SK-N-SH (cell line): ENCODE data around the gene STK11IP. TPM values are rescaled to one million over a fixed set of nuclear protein-coding genes. Genes with fewer than 3 reads are reported as not detected.

Experiments
- CTCF ChIA-PET: fragments of 300-600, 350-600 bp; formaldehyde crosslinking; extraction: SDS; loops from one replicate; lab custom pipeline; 2021; lab: Yijun Ruan, JAX
- POLR2A ChIA-PET: fragments of 350-600 bp; sonication (Branson Sonifier 250); formaldehyde crosslinking; extraction: SDS; loops from one replicate; lab custom pipeline; 2020; ENCODE audit warnings: antibody characterized with exemption, inconsistent platforms; lab: Yijun Ruan, JAX
- DNase-seq: peaks from one replicate; pipeline ENCODE4 v3.0.0; 2012
- H2AFZ ChIP-seq: fragments of 200-600 bp; sonication (generic); 2 replicates; pipeline ENCODE4 v1.8.1; 2016; ENCODE audit warnings: antibody characterized with exemption, mild to moderate bottlenecking, low read depth
- H3F3A ChIP-seq: fragments of 200-600 bp; sonication (generic); replicated peaks from 2 replicates; pipeline ENCODE3; 2016; ENCODE audit warnings: antibody characterized with exemption, mild to moderate bottlenecking; ENCODE audit not compliant: insufficient read depth
- H3K27ac ChIP-seq, 2 experiments: fragments of 200-500 bp in 1 of 2; fragments of 200-600 bp in 1 of 2; sonication (Bioruptor generic) in 1 of 2; sonication (generic), shearing (Covaris generic) in 1 of 2; 2 replicates each; pipeline versions ENCODE4 v1.5.1 to v1.6.1; 2014 to 2016; ENCODE audit warnings: low read depth in 2 of 2, inconsistent platforms in 1 of 2, low read length in 1 of 2, mild to moderate bottlenecking in 1 of 2, mixed read lengths in 1 of 2
- H3K27me3 ChIP-seq: fragments of 200-600 bp; sonication (generic), shearing (Covaris generic); 2 replicates; pipeline ENCODE4 v1.6.1; 2016; ENCODE audit warnings: mixed run types; ENCODE audit not compliant: insufficient read depth
- H3K36me3 ChIP-seq, 2 experiments: fragments of 200-500 bp in 1 of 2; fragments of 200-600 bp in 1 of 2; sonication (Bioruptor generic) in 1 of 2; sonication (generic) in 1 of 2; replicated peaks in 1 of 2; 2 replicates each; pipeline versions ENCODE3 to v1.5.1; 2014 to 2016; ENCODE audit warnings: low read length in 1 of 2, mild to moderate bottlenecking in 1 of 2; ENCODE audit not compliant: insufficient read depth in 2 of 2, control insufficient read depth in 1 of 2
- H3K4me1 ChIP-seq, 2 experiments: fragments of 200-500 bp in 1 of 2; fragments of 200-600 bp in 1 of 2; sonication (Bioruptor generic) in 1 of 2; sonication (generic), shearing (Covaris generic) in 1 of 2; 2 replicates each; pipeline versions ENCODE4 v1.5.1 to v1.6.1; 2014 to 2016; ENCODE audit warnings: low read depth in 1 of 2, low read length in 1 of 2, mixed run types in 1 of 2; ENCODE audit not compliant: insufficient read depth in 2 of 2, control insufficient read depth in 1 of 2
- H3K4me2 ChIP-seq: fragments of 200-600 bp; sonication (generic), shearing (Covaris generic); 2 replicates; pipeline ENCODE4 v1.6.1; 2017; ENCODE audit warnings: mixed run types
- H3K4me3 ChIP-seq, 2 experiments: fragments of 200-500 bp in 1 of 2; fragments of 200-600 bp in 1 of 2; sonication (Bioruptor generic) in 1 of 2; sonication (generic), shearing (Covaris generic) in 1 of 2; 2 replicates each; pipeline versions ENCODE4 v1.5.1 to v1.8.1; 2014 to 2016; ENCODE audit warnings: low read depth in 2 of 2, inconsistent platforms in 1 of 2, low read length in 1 of 2, mild to moderate bottlenecking in 1 of 2, mixed read lengths in 1 of 2, moderate library complexity in 1 of 2
- H3K79me2 ChIP-seq: fragments of 200-600 bp; sonication (generic); 2 replicates; pipeline ENCODE4 v1.8.1; 2017; ENCODE audit warnings: mild to moderate bottlenecking; ENCODE audit not compliant: insufficient read depth
- H3K9ac ChIP-seq: fragments of 200-600 bp; sonication (generic); 2 replicates; pipeline ENCODE4 v1.6.1; 2017; ENCODE audit warnings: mixed run types
- H3K9me2 ChIP-seq: fragments of 200-600 bp; sonication (generic); 2 replicates; pipeline ENCODE4 v1.6.1; 2017; ENCODE audit warnings: mixed run types
- H3K9me3 ChIP-seq: fragments of 200-600 bp; sonication (generic); 2 replicates; pipeline ENCODE4 v1.6.1; 2017; ENCODE audit warnings: mixed run types, mild to moderate bottlenecking, moderate library complexity
- H4K20me1 ChIP-seq: fragments of 200-600 bp; sonication (generic); 2 replicates; pipeline ENCODE4 v1.6.1; 2017; ENCODE audit warnings: mild to moderate bottlenecking, mixed run types; ENCODE audit not compliant: insufficient read depth
- CHD2 ChIP-seq: fragments of 150-350 bp; IDR thresholded peaks from 2 replicates; pipeline ENCODE4 v1.6.1; 2018; ENCODE audit warnings: low read length; ENCODE audit not compliant: partially characterized antibody
- ELF1 ChIP-seq: IDR thresholded peaks from 2 replicates; pipeline ENCODE4 v1.4.0; 2012
- EZH2phosphoT487 ChIP-seq: fragments of 200-600 bp; sonication (generic); IDR thresholded peaks from 2 replicates; pipeline ENCODE4 v1.6.1; 2017; ENCODE audit warnings: low read depth, mixed run types, mild to moderate bottlenecking, antibody characterized with exemption, moderate library complexity, borderline replicate concordance
- FOXM1 ChIP-seq: IDR thresholded peaks from 2 replicates; pipeline ENCODE4 v1.4.0; 2012; ENCODE audit warnings: low read depth, mild to moderate bottlenecking
- GABPA ChIP-seq: IDR thresholded peaks from 2 replicates; pipeline ENCODE4 v1.4.0; 2012; ENCODE audit warnings: low read depth, mild to moderate bottlenecking
- GATA2 ChIP-seq: sonication (generic); formaldehyde crosslinking; IDR thresholded peaks from 2 replicates; pipeline ENCODE4 v1.5.0; 2020; ENCODE audit warnings: mild to moderate bottlenecking, missing genetic modification reagents
- MXI1 ChIP-seq: IDR thresholded peaks from 2 replicates; pipeline ENCODE4 v1.6.1; 2012; ENCODE audit warnings: mild to moderate bottlenecking, low read depth, low read length, improper control_type of control experiment
- NRF1 ChIP-seq: IDR thresholded peaks from 2 replicates; pipeline ENCODE4 v1.6.1; 2012; ENCODE audit warnings: low read depth, mild to moderate bottlenecking, low read length
- POLR2AphosphoS5 ChIP-seq: IDR thresholded peaks from 2 replicates; pipeline ENCODE4 v1.6.1; 2012; ENCODE audit warnings: low read depth, low read length
- RFX5 ChIP-seq: IDR thresholded peaks from 2 replicates; pipeline ENCODE4 v1.6.1; 2012; ENCODE audit warnings: mild to moderate bottlenecking, improper control_type of control experiment, low read length
- RXRA ChIP-seq: IDR thresholded peaks from 2 replicates; pipeline ENCODE4 v1.4.0; 2012; ENCODE audit warnings: low read depth, mild to moderate bottlenecking, borderline replicate concordance
- SIN3A ChIP-seq: IDR thresholded peaks from 2 replicates; pipeline ENCODE4 v1.6.1; 2012; ENCODE audit warnings: low read depth, mild to moderate bottlenecking, low read length, moderate library complexity, borderline replicate concordance
- SMC3 ChIP-seq: IDR thresholded peaks from 2 replicates; pipeline ENCODE4 v1.6.1; 2012; ENCODE audit warnings: low read depth, low read length, improper control_type of control experiment
- TAF1 ChIP-seq: IDR thresholded peaks from 2 replicates; pipeline ENCODE4 v1.6.1; 2012; ENCODE audit warnings: low read depth, mild to moderate bottlenecking, low read length, moderate library complexity, borderline replicate concordance
- USF1 ChIP-seq: IDR thresholded peaks from 2 replicates; pipeline ENCODE4 v1.4.0; 2012; ENCODE audit warnings: low read depth, borderline replicate concordance
- YY1 ChIP-seq: IDR thresholded peaks from 2 replicates; pipeline ENCODE4 v1.4.0; 2012; ENCODE audit warnings: low read depth, mild to moderate bottlenecking
- ZBTB33 ChIP-seq: IDR thresholded peaks from 2 replicates; pipeline ENCODE4 v1.4.0; 2012; ENCODE audit warnings: low read depth, borderline replicate concordance
- WGBS: methylation state at CpG from one replicate; pipeline ENCODE4 v1.1.6; 2017; ENCODE audit warnings: low lambda C conversion rate; 5-methylcytosine and 5-hydroxymethylcytosine counted together
- polyA plus RNA-seq, 3 experiments: library from polyadenylated mRNA; depleted of rRNA; stranded (reverse); fragments of >200 nt; gene quantifications; 2 replicates each; pipeline ENCODE4 v1.2.3, GENCODE V29; 2012

Gene STK11IP
- polyA plus RNA-seq, 1 of the 3 experiments (the other 2 are of a cell fraction), result 22.9 TPM

GRCh38 chr2:219598308-219599078 is 836 bp downstream of the STK11IP start:
- Histone ChIP-seq H3K79me2 (peaks cover 16% of the 10 kb centered on the region; the same call in 1 of the 2 replicates), H3F3A (peaks cover 8% of the 10 kb centered on the region), H3K9ac (peak overlapping the region; percentile 75), H3K9me2 (no peaks in the 10 kb centered on the region), H3K27ac (peak overlapping the region; percentile 80 to 95), H3K36me3 (peaks cover 4 to 12% of the 10 kb centered on the region in 2 experiments), H3K4me1 (peaks cover 0 to 4% of the 10 kb centered on the region in 2 experiments; a peak in 2 of 4 replicates), H3K4me3 (peak overlapping the region; percentile 71 to 73), H3K27me3 (no peaks in the 10 kb centered on the region), H4K20me1 (no peaks in the 10 kb centered on the region), H2AFZ (peak overlapping the region; percentile 91), H3K9me3 (no peaks in the 10 kb centered on the region), H3K4me2 (peak overlapping the region; percentile 95)
- ChIA-PET POLR2A (interaction anchor here (0.5 to 3.9 kb wide), 12 partner anchors 20 to 101 kb away, joined by 3 to 56 read pairs (median 4); partner anchors contain the start of genes CHPF, INHA, OBSL1 and SLC4A3), CTCF (interaction anchor here (0.9 to 4.9 kb wide), 7 partner anchors 16 to 145 kb away, joined by 3 to 37 read pairs (median 22); partner anchors contain the start of genes CHPF and TMEM198)
- DNase-seq, result no peak
- TF ChIP-seq SMC3, result no peak
- TF ChIP-seq GABPA, result no peak
- TF ChIP-seq YY1, result no peak
- no peak for TF ChIP-seq SIN3A
- no peak for TF ChIP-seq TAF1
- TF ChIP-seq CHD2, result no peak
- TF ChIP-seq RFX5, result no peak
- no peak for TF ChIP-seq MXI1
- TF ChIP-seq FOXM1, result no peak
- no peak for TF ChIP-seq ELF1
- TF ChIP-seq POLR2AphosphoS5, result no peak
- no peak for TF ChIP-seq USF1
- no peak for TF ChIP-seq EZH2phosphoT487
- no peak for TF ChIP-seq RXRA
- no peak for TF ChIP-seq ZBTB33
- TF ChIP-seq NRF1, result no peak
- no peak for TF ChIP-seq GATA2 (CRISPR knock-in tag)
- WGBS, result 14% methylated on average over 9 of the region's 9 CpGs
